ENCODE measurements around the gene ZFP1.

Gene ZFP1
- total RNA-seq: 12.0 to 18.2 (median 12.9) reads per million in 4 donors

DNA sequence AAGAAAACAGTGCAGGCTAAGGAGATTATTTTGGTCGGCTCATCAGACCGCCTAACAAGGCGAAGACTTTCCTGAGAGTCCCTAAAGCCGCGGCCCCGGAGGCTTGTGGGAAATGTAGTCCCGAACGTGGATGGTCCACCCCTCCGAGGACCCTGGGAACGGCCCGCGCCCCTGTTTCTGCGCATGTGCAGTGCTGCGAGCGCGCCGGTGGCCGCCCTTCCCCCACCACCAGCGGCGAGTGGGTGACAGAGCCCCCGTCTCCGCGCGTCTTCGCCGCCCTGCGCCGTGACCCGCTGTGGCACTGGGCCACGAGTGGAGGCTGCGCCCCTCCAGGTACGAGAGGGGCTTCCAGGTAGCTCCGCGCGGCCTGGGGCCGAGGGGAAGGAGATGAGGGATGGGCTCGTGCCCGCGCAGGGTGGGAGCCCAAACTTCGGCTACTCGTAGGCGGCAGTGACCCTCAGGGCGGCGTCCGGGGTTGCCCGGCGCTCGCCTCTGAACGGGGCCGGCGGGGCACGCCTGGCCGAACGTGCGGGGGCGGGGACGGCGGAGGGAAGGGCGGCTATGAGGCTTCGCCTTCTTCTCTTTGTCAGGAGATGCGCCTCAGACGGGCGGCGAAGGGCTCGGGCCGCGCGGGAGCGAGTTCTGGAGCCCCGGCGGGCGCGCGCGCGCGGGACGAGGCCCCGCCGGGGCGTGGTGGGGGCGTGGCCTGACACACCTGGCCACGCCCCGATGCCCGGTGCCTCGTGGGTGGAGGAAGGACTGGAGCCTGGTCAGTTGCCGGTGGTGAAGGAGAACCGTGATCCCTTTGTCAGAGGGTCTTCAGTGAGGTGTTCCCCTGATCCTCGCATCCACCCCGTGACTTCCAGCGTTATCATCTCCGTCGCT, at the start of gene ZFP1:
Gene ZFP1 (plus strand): TSS at position 214 of the 885 bp plus-strand sequence. CDS start 4,428 bp downstream, outside the sequence.
- DNase-seq: peak; percentile 89 to 93 (median 92)

DNA sequence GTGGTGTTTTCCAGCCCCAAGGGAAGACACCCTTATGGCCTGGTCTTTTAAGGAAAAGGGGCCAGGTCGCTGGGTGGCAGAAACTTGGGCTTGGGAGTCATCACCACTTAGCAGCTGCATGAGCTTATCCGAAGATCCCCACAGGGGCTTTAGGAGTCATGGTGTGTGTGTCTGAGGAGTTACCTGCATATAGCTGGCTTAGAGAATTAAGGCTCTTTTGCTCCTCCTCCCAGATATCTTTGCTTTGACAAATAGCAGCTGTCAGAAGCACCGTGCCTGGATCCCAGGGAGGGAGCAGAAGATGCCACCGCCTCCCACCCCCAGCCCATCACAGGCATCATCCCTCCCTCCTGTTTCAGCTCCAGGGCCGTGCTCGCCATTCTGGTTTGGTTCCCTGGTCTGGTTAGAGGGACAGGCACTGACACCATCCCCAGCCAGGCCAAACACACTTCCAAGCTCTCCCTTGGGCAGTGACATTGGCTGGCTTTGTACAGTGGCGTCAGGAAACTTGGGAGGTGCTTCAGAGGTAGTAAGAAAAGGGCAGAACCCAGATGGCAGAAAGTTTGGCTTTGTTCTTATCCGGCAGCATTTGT, 49.2 kb upstream of the ZFP1 start:
- DNase-seq: no peak

GRCh38 chr16:75099738-75100602, 48.4 kb upstream of the ZFP1 start:
- peak in 1 of 5 donors; percentile 80 for DNase-seq

- no peak for DNase-seq
These were observed 47.7 kb upstream of the ZFP1 start for GRCh38 chr16:75100603-75100990.

- no peak for DNase-seq
These were observed 46.7 kb upstream of the ZFP1 start for GRCh38 chr16:75101635-75102034.

DNA sequence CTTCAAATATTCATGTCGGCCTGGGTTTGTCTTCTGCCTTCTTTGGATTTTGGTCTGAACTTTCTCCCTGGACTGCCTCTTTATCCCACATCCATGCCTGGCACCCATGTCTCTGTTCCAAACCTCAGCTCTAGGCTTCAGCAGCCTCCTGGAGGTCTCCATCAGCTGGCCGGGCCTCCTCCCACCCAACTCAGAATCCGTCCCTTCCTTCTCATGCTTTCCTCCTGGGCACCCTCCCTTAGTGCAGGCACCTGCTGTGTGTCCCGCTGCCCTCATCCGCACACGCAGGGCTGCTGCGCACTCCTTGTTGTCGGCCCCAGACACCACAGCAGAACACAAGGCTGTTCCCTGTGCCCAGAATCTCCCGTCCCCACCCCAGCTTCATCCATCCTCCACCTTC, 45.7 kb upstream of the ZFP1 start:
- no peak for DNase-seq

GRCh38 chr16:75103994-75104393, 44.3 kb upstream of the ZFP1 start:
- DNase-seq: no peak

DNA sequence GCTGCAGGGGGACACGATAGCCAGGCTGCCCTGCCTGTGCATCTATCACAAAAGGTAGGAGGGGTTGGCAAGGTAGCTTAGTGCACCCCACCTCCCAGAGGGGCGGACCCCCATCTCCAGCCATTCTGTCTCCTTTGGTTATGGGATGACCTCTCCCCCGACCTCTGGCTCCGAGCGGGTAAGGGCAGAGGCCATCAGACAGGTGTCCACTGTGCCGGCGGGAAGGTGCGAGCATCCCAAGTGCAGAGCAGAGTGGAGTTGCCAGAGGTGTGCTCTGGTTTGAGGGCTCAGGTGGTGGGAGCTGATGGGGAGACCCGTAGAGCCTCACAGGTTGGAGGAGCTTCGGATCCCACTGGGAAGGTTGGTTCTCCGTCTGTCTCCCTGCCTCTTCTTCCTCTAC, 43.5 kb upstream of the ZFP1 start:
- DNase-seq: no peak

- no peak for DNase-seq
These were observed 42.8 kb upstream of the ZFP1 start for GRCh38 chr16:75105306-75106061.

GRCh38 chr16:75106351-75107274, 41.7 kb upstream of the ZFP1 start:
- DNase-seq: no peak

DNA sequence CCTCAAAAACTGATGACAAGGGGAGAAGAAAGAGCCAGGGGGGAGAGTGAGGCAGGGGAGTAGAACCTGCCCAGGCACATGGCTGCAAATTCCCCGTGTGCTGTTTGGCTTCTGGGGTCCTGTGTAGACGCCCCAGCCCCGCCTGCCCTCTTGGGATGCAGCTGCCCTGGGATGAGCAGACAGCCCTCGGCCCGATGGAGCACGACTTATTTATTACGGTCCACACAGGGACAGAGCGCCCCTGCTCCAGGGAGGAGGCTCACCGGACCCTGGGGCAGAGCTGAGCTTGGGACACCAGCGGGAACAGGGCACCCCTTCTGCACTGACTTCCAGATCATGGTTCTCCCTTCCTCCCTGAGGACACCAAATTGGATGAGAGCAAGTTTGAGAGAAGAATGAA, 40.8 kb upstream of the ZFP1 start:
- no peak for DNase-seq

- DNase-seq: peak in 4 of 5 donors; percentile 30 to 85 (median 42)
These were observed 39.3 kb upstream of the ZFP1 start for GRCh38 chr16:75108792-75109731.

DNA sequence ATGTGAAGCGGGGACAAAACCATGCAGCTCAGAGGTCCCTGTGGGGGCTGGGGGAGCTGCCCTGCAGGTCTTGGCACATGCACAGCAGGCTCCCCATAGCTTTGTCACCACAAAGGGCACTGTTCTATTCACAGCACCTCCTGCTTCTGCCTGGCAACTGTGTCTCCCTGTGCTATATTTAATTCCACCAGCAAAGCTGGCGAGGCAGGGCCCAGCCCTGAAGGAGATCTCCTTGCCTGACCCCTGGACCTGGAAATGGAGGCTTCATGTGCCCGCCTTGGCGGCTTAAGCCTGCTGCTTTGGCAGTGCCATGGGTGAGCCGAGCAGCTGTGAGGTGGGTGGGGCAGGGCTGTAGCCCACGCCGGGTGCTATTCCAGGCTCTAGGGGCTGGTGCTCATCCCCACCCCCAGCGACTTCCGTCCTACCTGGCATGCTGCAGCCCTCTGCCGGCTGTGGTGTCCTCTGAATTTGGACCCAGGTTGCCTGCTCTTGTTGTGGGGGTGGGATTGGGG, 38.5 kb upstream of the ZFP1 start:
- peak in 1 of 5 donors; percentile 41 for DNase-seq

DNA sequence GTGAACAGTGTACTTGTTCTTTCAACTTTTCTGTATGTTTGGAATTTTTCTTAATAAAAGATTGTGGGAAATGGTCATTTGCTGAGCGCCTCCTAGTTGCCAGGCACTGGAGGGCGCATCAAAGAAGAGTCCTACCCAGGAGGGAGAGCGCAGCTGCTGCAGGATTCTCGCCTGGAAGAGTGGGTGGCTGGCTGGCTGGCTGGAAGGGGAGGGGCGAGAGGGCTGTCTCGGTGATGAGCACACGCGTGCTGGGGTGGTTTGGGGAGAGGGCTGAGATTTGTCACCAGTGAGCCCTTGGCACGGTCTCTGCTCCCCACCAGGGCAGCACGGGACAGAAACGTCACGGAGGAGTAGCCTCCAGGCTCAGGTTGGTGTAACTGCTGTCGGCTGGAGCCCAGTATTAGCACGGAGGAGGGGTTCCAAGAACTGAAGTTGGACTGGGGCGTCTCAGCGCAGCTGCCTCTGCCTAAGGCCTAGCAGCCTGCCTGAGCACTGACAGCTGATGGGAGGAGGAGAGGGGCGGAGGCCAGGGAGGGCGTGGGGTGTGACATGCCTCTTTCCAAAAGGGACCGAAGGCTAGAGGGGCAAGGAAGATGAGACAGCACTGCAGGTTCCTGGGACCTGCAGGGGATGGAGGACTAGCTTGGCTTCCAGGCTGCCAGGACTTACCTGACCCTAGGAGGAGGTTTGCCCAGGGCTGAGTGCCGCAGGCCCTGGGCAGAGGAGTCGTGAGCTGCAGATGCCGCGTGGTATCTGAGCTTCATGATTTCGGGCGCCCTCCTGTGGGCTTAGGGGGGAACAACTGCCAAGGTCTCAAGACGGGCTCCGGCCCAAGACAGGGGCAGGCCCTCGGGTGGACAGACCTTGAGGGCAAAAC, 37.4 kb upstream of the ZFP1 start:
- DNase-seq: peak; percentile 49 to 89 (median 69)

- no peak for DNase-seq
These were observed 36.8 kb upstream of the ZFP1 start for GRCh38 chr16:75111514-75111940.

DNA sequence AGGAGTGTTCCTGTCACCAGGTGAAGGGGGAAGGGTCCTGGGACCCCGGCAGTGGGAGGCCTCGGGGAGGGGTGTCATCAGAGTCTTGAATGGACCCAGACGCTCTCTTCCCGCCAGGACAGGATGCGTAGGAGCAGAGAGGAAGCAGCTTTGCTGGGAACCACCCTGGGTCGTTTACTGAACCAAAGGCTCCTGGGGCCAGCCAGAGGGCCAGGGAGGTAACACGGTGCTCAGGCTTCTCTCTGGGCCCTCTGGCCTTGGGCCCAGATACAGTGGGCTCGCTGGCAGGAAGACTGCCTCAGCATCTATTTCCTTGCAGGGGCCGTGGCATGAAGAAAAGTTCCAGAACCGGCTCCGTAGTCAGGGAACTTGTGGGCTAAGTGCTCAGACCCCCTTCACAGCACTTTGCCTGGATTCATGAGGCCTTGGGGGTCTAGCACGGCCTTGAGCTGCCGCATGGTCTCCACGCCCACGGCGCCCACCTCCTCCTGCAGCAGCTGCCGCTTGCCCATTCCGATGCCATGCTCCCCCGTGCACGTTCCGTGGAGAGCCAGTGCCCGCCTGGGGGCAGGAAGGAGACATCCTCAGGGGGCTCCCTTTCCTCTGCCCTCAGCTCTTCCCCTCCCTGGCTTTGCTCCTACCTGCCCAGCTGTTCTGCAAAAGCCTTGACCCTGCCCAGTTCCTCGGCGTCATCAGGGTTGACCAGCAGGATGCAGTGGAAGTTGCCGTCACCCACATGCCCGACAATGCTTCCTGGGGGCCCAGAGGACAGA, 36.2 kb upstream of the ZFP1 start:
- no peak for DNase-seq

DNA sequence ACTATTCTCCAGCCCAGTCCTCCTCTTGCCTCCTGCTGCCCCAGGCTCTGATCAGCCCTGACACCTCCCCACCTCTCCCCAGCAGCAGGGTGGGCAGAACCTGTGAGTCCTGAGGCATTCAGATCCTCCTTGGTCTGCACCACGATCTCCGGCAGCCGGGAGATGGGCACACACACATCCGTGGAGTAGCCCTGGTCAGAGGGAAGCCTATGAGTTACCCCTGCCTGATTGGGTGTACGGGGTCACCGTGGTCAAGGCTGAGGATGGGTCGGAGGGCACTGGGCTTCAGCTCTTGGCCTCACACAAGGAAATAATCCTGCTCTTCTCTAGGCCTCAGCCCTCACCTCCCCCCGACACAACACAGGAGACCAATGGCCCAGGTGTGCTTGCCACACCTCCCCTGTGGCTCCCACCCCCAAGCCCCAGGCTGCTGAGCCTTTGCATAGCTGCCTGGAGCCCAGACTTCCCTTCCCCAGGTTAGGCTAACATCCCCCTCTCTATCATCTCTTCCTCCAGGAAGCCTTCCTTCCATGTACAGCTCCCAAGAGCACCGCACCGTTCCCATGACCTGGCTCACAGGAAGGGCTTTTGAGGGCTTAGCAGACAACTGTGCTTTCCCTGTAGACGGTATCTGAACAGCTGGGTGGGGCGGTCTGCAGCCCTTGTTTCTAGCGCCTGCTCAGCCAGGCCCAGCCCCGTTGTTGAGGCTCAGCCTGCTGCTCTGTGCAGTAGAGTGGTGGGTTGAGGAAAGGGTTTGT, 35.4 kb upstream of the ZFP1 start:
- DNase-seq: no peak

All from T-helper 1 cell (primary cell).